Progenitor cell of endocrine pancreas (in vitro differentiated cells): Measurements from ENCODE around the gene ESYT2. TPM values are rescaled to one million over a fixed set of nuclear protein-coding genes. Genes with fewer than 3 reads are reported as not detected.

Source experiments
- DNase-seq: peaks from one replicate; pipeline ENCODE4 v3.0.0; 2021; ENCODE audit warnings: low spot score; ENCODE audit not compliant: unreplicated experiment
- H3K27ac Mint-ChIP-seq: 2 replicates; pipeline ENCODE4 v1.8.0; 2021; ENCODE audit warnings: mild to moderate bottlenecking, moderate library complexity, mixed read lengths
- H3K27me3 Mint-ChIP-seq: 2 replicates; pipeline ENCODE4 v1.8.0; 2021; ENCODE audit warnings: mixed read lengths
- H3K36me3 Mint-ChIP-seq: 2 replicates; pipeline ENCODE4 v1.8.0; 2022; ENCODE audit warnings: mixed read lengths; ENCODE audit not compliant: insufficient read depth
- H3K4me1 Mint-ChIP-seq: 2 replicates; pipeline ENCODE4 v1.8.0; 2021; ENCODE audit warnings: low read depth, mixed read lengths
- H3K4me3 Mint-ChIP-seq: 2 replicates; pipeline ENCODE4 v1.8.0; 2021; ENCODE audit warnings: low read depth, mild to moderate bottlenecking, moderate library complexity, mixed read lengths
- H3K9me3 Mint-ChIP-seq: 2 replicates; pipeline ENCODE4 v1.8.0; 2021; ENCODE audit warnings: low read depth, mixed read lengths
- total RNA-seq: library from RNA; stranded (reverse); gene quantifications from 2 replicates; pipeline ENCODE4 v1.2.1, GENCODE V29; 2021
- TF ChIP-seq, protein P1 (sequence below): fragments of 200-600 bp; sonication (generic); IDR thresholded peaks from one replicate; pipeline ENCODE4 v1.5.0; 2021; ENCODE audit warnings: antibody characterized with exemption, mild to moderate bottlenecking; ENCODE audit not compliant: unreplicated experiment

Gene ESYT2
- total RNA-seq, 1 donor from 2014 or later = 29.4 TPM

DNA sequence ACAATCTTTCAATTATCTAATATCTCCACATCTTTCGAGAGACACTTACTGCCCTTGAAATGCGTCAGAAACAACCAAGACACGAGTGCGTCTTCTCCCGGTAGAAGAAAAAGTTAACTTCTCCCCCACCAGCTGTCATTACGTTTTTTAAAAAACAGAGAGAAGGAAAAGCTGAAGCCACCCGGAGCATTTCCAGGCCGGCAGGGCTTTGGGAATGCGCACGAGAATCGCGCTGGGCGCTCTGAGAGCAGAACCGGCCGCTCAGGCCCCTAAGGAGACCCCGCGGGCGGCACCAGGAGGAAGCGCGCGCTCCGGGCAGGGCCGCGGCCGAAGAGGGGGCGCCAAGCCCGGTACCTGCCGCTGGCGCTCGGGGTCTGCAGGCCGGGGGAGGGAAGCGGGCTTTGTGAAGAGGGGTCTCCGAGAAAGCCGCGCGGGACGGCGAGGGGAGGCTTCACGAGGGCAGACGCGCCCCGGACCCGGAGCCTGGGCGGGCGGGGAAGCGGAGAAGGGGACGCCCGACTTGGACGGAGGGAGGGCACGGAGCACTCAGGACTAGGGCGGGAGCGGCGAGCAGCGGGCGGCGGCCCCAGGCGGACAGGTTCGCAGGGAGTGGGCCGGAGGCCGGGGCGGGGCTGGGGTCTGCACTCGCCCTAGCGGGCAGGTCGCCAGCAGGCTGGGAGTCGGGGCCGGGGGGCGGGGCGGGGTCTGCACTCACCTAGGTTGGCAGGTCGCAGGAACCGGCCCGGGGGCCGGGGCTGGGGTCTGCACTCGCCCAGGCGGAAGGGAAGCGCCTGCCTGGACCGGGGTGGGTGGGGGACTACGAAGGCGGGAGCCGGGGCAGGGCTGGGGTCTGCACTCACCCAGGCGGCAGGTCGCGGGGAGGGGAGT lies 932 bp downstream of the ESYT2 start:
- H3K4me3 Mint-ChIP-seq = peak overlapping the region; percentile 89
- H3K27ac Mint-ChIP-seq = peak overlapping the region; percentile 84
- DNase-seq = peak; percentile 61
- H3K36me3 Mint-ChIP-seq = peaks cover 2% of the 10 kb centered on the region
- no peaks in the 10 kb centered on the region for H3K9me3 Mint-ChIP-seq
- peaks cover 23% of the 10 kb centered on the region for H3K4me1 Mint-ChIP-seq
- H3K27me3 Mint-ChIP-seq = peaks cover 5% of the 10 kb centered on the region
- TF ChIP-seq, protein P1, sequence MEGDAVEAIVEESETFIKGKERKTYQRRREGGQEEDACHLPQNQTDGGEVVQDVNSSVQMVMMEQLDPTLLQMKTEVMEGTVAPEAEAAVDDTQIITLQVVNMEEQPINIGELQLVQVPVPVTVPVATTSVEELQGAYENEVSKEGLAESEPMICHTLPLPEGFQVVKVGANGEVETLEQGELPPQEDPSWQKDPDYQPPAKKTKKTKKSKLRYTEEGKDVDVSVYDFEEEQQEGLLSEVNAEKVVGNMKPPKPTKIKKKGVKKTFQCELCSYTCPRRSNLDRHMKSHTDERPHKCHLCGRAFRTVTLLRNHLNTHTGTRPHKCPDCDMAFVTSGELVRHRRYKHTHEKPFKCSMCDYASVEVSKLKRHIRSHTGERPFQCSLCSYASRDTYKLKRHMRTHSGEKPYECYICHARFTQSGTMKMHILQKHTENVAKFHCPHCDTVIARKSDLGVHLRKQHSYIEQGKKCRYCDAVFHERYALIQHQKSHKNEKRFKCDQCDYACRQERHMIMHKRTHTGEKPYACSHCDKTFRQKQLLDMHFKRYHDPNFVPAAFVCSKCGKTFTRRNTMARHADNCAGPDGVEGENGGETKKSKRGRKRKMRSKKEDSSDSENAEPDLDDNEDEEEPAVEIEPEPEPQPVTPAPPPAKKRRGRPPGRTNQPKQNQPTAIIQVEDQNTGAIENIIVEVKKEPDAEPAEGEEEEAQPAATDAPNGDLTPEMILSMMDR = no peak

DNA sequence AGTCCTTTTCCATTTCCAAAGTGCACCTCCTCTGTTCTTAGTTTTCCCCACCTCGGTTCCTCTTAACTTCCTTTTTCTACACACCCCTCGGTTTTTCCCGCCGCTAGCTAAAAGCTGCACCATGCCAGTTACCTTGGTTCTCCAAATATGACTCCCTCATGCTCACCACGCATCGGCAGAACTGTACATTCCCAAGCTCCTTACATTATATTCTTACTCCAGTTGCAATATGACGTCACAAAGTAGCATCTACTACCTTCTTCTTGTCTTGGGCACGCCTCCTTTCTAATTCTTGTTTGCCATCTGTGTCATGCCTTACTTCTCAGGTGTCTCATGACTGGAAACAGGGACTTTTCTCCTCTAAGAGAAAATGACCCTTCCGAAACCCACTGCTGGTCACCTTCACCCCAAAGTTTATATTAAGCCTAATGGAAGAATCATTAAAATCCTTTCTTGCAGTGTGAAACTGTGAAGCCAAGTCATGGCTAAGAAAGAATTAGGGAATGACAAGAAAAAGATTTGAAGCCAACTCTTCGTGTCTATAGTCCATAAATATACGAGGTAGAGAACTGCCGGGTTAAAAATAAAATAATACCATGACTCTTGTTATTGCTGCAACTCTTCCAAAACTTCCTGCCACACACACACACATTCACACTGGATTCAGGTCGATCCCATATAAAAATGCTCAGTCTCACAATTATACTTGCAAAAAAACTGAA lies 1.7 kb downstream of the ESYT2 start:
- peaks cover 2% of the 10 kb centered on the region for H3K36me3 Mint-ChIP-seq
- TF ChIP-seq, protein P1 = no peak

DNA sequence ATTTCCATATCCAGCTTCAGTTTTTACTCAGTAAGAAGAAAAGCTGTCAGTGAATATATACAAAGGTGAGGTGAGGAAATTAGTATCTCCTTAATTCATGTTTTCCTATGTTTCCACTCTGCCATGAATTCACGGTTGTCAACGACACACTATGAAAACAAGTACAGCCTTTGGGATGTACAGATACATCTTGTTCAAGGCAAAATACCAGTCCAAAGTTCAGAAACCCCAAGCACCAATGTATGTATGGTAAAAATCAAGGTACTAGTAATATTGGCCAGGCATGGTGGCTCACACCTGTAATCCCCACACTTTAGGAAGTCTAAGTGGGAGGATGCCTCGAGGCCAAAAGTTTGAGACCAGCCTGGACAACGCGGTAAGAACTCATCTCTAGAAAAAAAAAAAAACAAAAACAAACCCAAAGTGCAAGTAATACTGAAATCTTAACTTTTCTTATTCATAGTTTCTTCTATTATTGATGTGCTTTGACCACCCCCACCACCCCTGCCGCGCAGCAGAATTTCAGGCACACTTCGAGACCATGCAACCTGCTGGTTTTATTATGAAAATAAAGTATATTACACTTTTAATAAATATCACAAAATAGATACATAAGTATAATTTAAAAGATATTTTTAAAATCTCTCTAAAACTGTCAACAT lies 3.5 kb downstream of the ESYT2 start:
- TF ChIP-seq, protein P1 = no peak
- no peak overlapping the region for H3K27ac Mint-ChIP-seq
- H3K36me3 Mint-ChIP-seq = peaks cover 2% of the 10 kb centered on the region
- DNase-seq = no peak
- no peaks in the 10 kb centered on the region for H3K9me3 Mint-ChIP-seq
- no peaks in the 10 kb centered on the region for H3K27me3 Mint-ChIP-seq
- no peak overlapping the region for H3K4me3 Mint-ChIP-seq
- peaks cover 17% of the 10 kb centered on the region for H3K4me1 Mint-ChIP-seq

More for the DNA sequence above, 1.7 kb downstream of the ESYT2 start:
- H3K27ac Mint-ChIP-seq = peak overlapping the region; percentile 84
- H3K4me3 Mint-ChIP-seq = peak overlapping the region; percentile 89
- DNase-seq = no peak
- peaks cover 23% of the 10 kb centered on the region for H3K4me1 Mint-ChIP-seq
- H3K9me3 Mint-ChIP-seq = no peaks in the 10 kb centered on the region
- peaks cover 5% of the 10 kb centered on the region for H3K27me3 Mint-ChIP-seq

DNA sequence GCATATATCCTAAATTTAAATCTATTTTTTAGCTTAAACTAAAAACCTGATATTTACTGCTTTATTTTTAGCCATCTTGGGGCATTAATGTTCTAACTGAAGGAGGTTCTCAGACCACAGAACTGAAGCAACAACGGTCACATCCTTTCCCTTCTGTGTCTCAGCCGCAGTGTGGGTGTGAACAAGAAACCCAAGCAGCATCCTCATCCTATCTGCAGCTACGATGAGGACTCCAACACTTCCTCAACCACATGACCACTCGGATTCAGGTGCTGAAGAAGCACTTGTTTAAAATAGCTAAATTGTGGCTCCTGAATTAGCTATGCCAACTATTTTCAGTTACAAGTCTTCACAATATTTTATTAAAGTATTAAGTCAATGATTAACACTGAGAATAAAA lies 5.3 kb downstream of the ESYT2 start:
- no peak for DNase-seq
- Mint-ChIP-seq H3K36me3 (peaks cover 2% of the 10 kb centered on the region), H3K4me3 (no peak overlapping the region), H3K27ac (no peak overlapping the region), H3K9me3 (no peaks in the 10 kb centered on the region), H3K4me1 (peaks cover 16% of the 10 kb centered on the region), H3K27me3 (no peaks in the 10 kb centered on the region)
- TF ChIP-seq, protein P1 = no peak
